SK-N-SH (cell line): ENCODE measurements around the gene RHAG. TPM values are rescaled to one million over a fixed set of nuclear protein-coding genes. Genes with fewer than 3 reads are reported as not detected.

Experiments used
- CTCF ChIA-PET: fragments of 300-600, 350-600 bp; formaldehyde crosslinking; extraction: SDS; loops from one replicate; lab custom pipeline; 2021; lab: Yijun Ruan, JAX
- POLR2A ChIA-PET: fragments of 350-600 bp; sonication (Branson Sonifier 250); formaldehyde crosslinking; extraction: SDS; loops from one replicate; lab custom pipeline; 2020; ENCODE audit warnings: antibody characterized with exemption, inconsistent platforms; lab: Yijun Ruan, JAX
- DNase-seq: peaks from one replicate; pipeline ENCODE4 v3.0.0; 2012
- H2AFZ ChIP-seq: fragments of 200-600 bp; sonication (generic); 2 replicates; pipeline ENCODE4 v1.8.1; 2016; ENCODE audit warnings: antibody characterized with exemption, mild to moderate bottlenecking, low read depth
- H3F3A ChIP-seq: fragments of 200-600 bp; sonication (generic); replicated peaks from 2 replicates; pipeline ENCODE3; 2016; ENCODE audit warnings: antibody characterized with exemption, mild to moderate bottlenecking; ENCODE audit not compliant: insufficient read depth
- H3K27ac ChIP-seq, 2 experiments: fragments of 200-500 bp in 1 of 2; fragments of 200-600 bp in 1 of 2; sonication (Bioruptor generic) in 1 of 2; sonication (generic), shearing (Covaris generic) in 1 of 2; 2 replicates each; pipeline versions ENCODE4 v1.5.1 to v1.6.1; 2014 to 2016; ENCODE audit warnings: low read depth in 2 of 2, inconsistent platforms in 1 of 2, low read length in 1 of 2, mild to moderate bottlenecking in 1 of 2, mixed read lengths in 1 of 2
- H3K27me3 ChIP-seq: fragments of 200-600 bp; sonication (generic), shearing (Covaris generic); 2 replicates; pipeline ENCODE4 v1.6.1; 2016; ENCODE audit warnings: mixed run types; ENCODE audit not compliant: insufficient read depth
- H3K36me3 ChIP-seq, 2 experiments: fragments of 200-500 bp in 1 of 2; fragments of 200-600 bp in 1 of 2; sonication (Bioruptor generic) in 1 of 2; sonication (generic) in 1 of 2; replicated peaks in 1 of 2; 2 replicates each; pipeline versions ENCODE3 to v1.5.1; 2014 to 2016; ENCODE audit warnings: low read length in 1 of 2, mild to moderate bottlenecking in 1 of 2; ENCODE audit not compliant: insufficient read depth in 2 of 2, control insufficient read depth in 1 of 2
- H3K4me1 ChIP-seq, 2 experiments: fragments of 200-500 bp in 1 of 2; fragments of 200-600 bp in 1 of 2; sonication (Bioruptor generic) in 1 of 2; sonication (generic), shearing (Covaris generic) in 1 of 2; 2 replicates each; pipeline versions ENCODE4 v1.5.1 to v1.6.1; 2014 to 2016; ENCODE audit warnings: low read depth in 1 of 2, low read length in 1 of 2, mixed run types in 1 of 2; ENCODE audit not compliant: insufficient read depth in 2 of 2, control insufficient read depth in 1 of 2
- H3K4me2 ChIP-seq: fragments of 200-600 bp; sonication (generic), shearing (Covaris generic); 2 replicates; pipeline ENCODE4 v1.6.1; 2017; ENCODE audit warnings: mixed run types
- H3K4me3 ChIP-seq, 2 experiments: fragments of 200-500 bp in 1 of 2; fragments of 200-600 bp in 1 of 2; sonication (Bioruptor generic) in 1 of 2; sonication (generic), shearing (Covaris generic) in 1 of 2; 2 replicates each; pipeline versions ENCODE4 v1.5.1 to v1.8.1; 2014 to 2016; ENCODE audit warnings: low read depth in 2 of 2, inconsistent platforms in 1 of 2, low read length in 1 of 2, mild to moderate bottlenecking in 1 of 2, mixed read lengths in 1 of 2, moderate library complexity in 1 of 2
- H3K79me2 ChIP-seq: fragments of 200-600 bp; sonication (generic); 2 replicates; pipeline ENCODE4 v1.8.1; 2017; ENCODE audit warnings: mild to moderate bottlenecking; ENCODE audit not compliant: insufficient read depth
- H3K9ac ChIP-seq: fragments of 200-600 bp; sonication (generic); 2 replicates; pipeline ENCODE4 v1.6.1; 2017; ENCODE audit warnings: mixed run types
- H3K9me2 ChIP-seq: fragments of 200-600 bp; sonication (generic); 2 replicates; pipeline ENCODE4 v1.6.1; 2017; ENCODE audit warnings: mixed run types
- H3K9me3 ChIP-seq: fragments of 200-600 bp; sonication (generic); 2 replicates; pipeline ENCODE4 v1.6.1; 2017; ENCODE audit warnings: mixed run types, mild to moderate bottlenecking, moderate library complexity
- H4K20me1 ChIP-seq: fragments of 200-600 bp; sonication (generic); 2 replicates; pipeline ENCODE4 v1.6.1; 2017; ENCODE audit warnings: mild to moderate bottlenecking, mixed run types; ENCODE audit not compliant: insufficient read depth
- CHD2 ChIP-seq: fragments of 150-350 bp; IDR thresholded peaks from 2 replicates; pipeline ENCODE4 v1.6.1; 2018; ENCODE audit warnings: low read length; ENCODE audit not compliant: partially characterized antibody
- FOXJ3 ChIP-seq: sonication (generic); formaldehyde crosslinking; IDR thresholded peaks from 2 replicates; pipeline ENCODE4 v1.5.1; 2020; ENCODE audit warnings: mild to moderate bottlenecking, missing genetic modification reagents
- GABPA ChIP-seq: IDR thresholded peaks from 2 replicates; pipeline ENCODE4 v1.4.0; 2012; ENCODE audit warnings: low read depth, mild to moderate bottlenecking
- JUND ChIP-seq: IDR thresholded peaks from 2 replicates; pipeline ENCODE4 v1.4.0; 2012
- MAX ChIP-seq: IDR thresholded peaks from 2 replicates; pipeline ENCODE4 v1.4.0; 2012; ENCODE audit warnings: low read depth
- MEF2A ChIP-seq: IDR thresholded peaks from 2 replicates; pipeline ENCODE4 v1.4.0; 2012; ENCODE audit warnings: low read depth, borderline replicate concordance
- NFIC ChIP-seq: IDR thresholded peaks from 2 replicates; pipeline ENCODE4 v1.4.0; 2012; ENCODE audit warnings: borderline replicate concordance
- NRF1 ChIP-seq: IDR thresholded peaks from 2 replicates; pipeline ENCODE4 v1.6.1; 2012; ENCODE audit warnings: low read depth, mild to moderate bottlenecking, low read length
- PBX3 ChIP-seq: IDR thresholded peaks from 2 replicates; pipeline ENCODE4; 2012
- RAD21 ChIP-seq: IDR thresholded peaks from 2 replicates; pipeline ENCODE4 v1.6.1; 2012; ENCODE audit warnings: mild to moderate bottlenecking, low read length
- REST ChIP-seq: IDR thresholded peaks from 2 replicates; pipeline ENCODE4 v1.6.1; 2012; ENCODE audit warnings: mild to moderate bottlenecking, low read depth, low read length, moderate library complexity
- RFX5 ChIP-seq: IDR thresholded peaks from 2 replicates; pipeline ENCODE4 v1.6.1; 2012; ENCODE audit warnings: mild to moderate bottlenecking, improper control_type of control experiment, low read length
- RXRA ChIP-seq: IDR thresholded peaks from 2 replicates; pipeline ENCODE4 v1.4.0; 2012; ENCODE audit warnings: low read depth, mild to moderate bottlenecking, borderline replicate concordance
- SMC3 ChIP-seq: IDR thresholded peaks from 2 replicates; pipeline ENCODE4 v1.6.1; 2012; ENCODE audit warnings: low read depth, low read length, improper control_type of control experiment
- TAF1 ChIP-seq: IDR thresholded peaks from 2 replicates; pipeline ENCODE4 v1.6.1; 2012; ENCODE audit warnings: low read depth, mild to moderate bottlenecking, low read length, moderate library complexity, borderline replicate concordance
- USF2 ChIP-seq: fragments of 150-350 bp; IDR thresholded peaks from 2 replicates; pipeline ENCODE4 v1.6.1; 2017; ENCODE audit warnings: antibody characterized with exemption, low read length, low read depth, borderline replicate concordance
- ZBTB33 ChIP-seq: IDR thresholded peaks from 2 replicates; pipeline ENCODE4 v1.4.0; 2012; ENCODE audit warnings: low read depth, borderline replicate concordance
- WGBS: methylation state at CpG from one replicate; pipeline ENCODE4 v1.1.6; 2017; ENCODE audit warnings: low lambda C conversion rate; 5-methylcytosine and 5-hydroxymethylcytosine counted together
- polyA plus RNA-seq, 3 experiments: library from polyadenylated mRNA; depleted of rRNA; stranded (reverse); fragments of >200 nt; gene quantifications; 2 replicates each; pipeline ENCODE4 v1.2.3, GENCODE V29; 2012

The RHAG gene
- polyA plus RNA-seq, 1 of the 3 experiments (the other 2 are of a cell fraction): not detected

GRCh38 chr6:49607391-49607982, 29.2 kb downstream of the RHAG start:
- Histone ChIP-seq H2AFZ (no peak overlapping the region), H3K4me1 (no peaks in the 10 kb centered on the region), H3K27me3 (peaks cover 11% of the 10 kb centered on the region), H3K4me2 (no peak overlapping the region), H3K9ac (no peak overlapping the region), H3K36me3 (no peaks in the 10 kb centered on the region), H3K9me2 (no peaks in the 10 kb centered on the region), H3K9me3 (no peaks in the 10 kb centered on the region), H3K27ac (no peak overlapping the region), H4K20me1 (no peaks in the 10 kb centered on the region), H3F3A (no peaks in the 10 kb centered on the region), H3K79me2 (no peaks in the 10 kb centered on the region), H3K4me3 (peak overlapping the region in 1 of 2 experiments; percentile 21; a peak in 1 of 4 replicates)
- TF ChIP-seq PBX3 (no peak), TAF1 (no peak), RAD21 (no peak), GABPA (no peak), JUND (no peak), USF2 (no peak), RFX5 (no peak), MAX (no peak), ZBTB33 (no peak), CHD2 (no peak)
- ChIA-PET CTCF (interaction anchor here (0.6 to 3.8 kb wide), 8 partner anchors 8 to 1819 kb away, joined by 3 to 27 read pairs (median 3); no protein-coding TSS in a partner anchor), POLR2A (no interaction called here)
- no peak for DNase-seq

- 9% methylated on average over 4 of the region's 4 CpGs for WGBS
- Histone ChIP-seq H2AFZ (no peak overlapping the region), H3K9me2 (no peaks in the 10 kb centered on the region), H3K4me2 (no peak overlapping the region), H3K27ac (no peak overlapping the region), H3K27me3 (peaks cover 11% of the 10 kb centered on the region), H3F3A (no peaks in the 10 kb centered on the region), H3K9me3 (no peaks in the 10 kb centered on the region), H3K4me1 (no peaks in the 10 kb centered on the region), H3K79me2 (no peaks in the 10 kb centered on the region), H3K4me3 (peak overlapping the region in 1 of 2 experiments; percentile 21; a peak in 1 of 4 replicates), H3K36me3 (no peaks in the 10 kb centered on the region), H3K9ac (no peak overlapping the region), H4K20me1 (no peaks in the 10 kb centered on the region)
- CTCF ChIA-PET: interaction anchor here (0.7 to 3.8 kb wide), 6 partner anchors 16 to 1819 kb away, joined by 3 to 27 read pairs (median 3); no protein-coding TSS in a partner anchor
- POLR2A ChIA-PET: no interaction called here
- DNase-seq: peak; percentile 52
- TF ChIP-seq MEF2A (no peak), RXRA (no peak), SMC3 (peak; percentile 48), FOXJ3 (CRISPR knock-in tag) (no peak), NFIC (peak; percentile 79), TAF1 (no peak), RAD21 (peak; percentile 65), NRF1 (no peak), REST (no peak)
These were observed 29.8 kb downstream of the RHAG start for GRCh38 chr6:49606721-49607390.
